OCI-LY7 (cell line): ENCODE data around the gene PTPRE.

Experiments used
- CTCF ChIP-seq: fragments of 200-600 bp; sonication (generic); conservative IDR thresholded peaks from 2 replicates; pipeline ENCODE4 v1.5.1; 2014; ENCODE audit warnings: mild to moderate bottlenecking, antibody characterized with exemption, low read length, moderate library complexity, mixed read lengths
- EZH2phosphoT487 ChIP-seq: fragments of 200-600 bp; sonication (generic); IDR thresholded peaks from 2 replicates; pipeline ENCODE4 v1.6.1; 2018; ENCODE audit warnings: low read depth, borderline replicate concordance, mild to moderate bottlenecking, mixed run types, antibody characterized with exemption, low read length, moderate library complexity, mixed read lengths

GRCh38 chr10:128092454-128092853 lies 185.6 kb downstream of the PTPRE start:
- TF ChIP-seq EZH2phosphoT487: no peak
- no peak for TF ChIP-seq CTCF
